Measurements from ENCODE around the gene PGAP6. TPM values are rescaled to one million over a fixed set of nuclear protein-coding genes. Genes with fewer than 3 reads are reported as not detected.
"Not testable (repeated sequence)": the region's sequence is repeated elsewhere in the genome, so short reads cannot be mapped to it uniquely, and the experiment has no call there.

PGAP6 gene
- total RNA-seq, 2 donors from 2014 or later = 39.4 to 46.8 TPM

DNA sequence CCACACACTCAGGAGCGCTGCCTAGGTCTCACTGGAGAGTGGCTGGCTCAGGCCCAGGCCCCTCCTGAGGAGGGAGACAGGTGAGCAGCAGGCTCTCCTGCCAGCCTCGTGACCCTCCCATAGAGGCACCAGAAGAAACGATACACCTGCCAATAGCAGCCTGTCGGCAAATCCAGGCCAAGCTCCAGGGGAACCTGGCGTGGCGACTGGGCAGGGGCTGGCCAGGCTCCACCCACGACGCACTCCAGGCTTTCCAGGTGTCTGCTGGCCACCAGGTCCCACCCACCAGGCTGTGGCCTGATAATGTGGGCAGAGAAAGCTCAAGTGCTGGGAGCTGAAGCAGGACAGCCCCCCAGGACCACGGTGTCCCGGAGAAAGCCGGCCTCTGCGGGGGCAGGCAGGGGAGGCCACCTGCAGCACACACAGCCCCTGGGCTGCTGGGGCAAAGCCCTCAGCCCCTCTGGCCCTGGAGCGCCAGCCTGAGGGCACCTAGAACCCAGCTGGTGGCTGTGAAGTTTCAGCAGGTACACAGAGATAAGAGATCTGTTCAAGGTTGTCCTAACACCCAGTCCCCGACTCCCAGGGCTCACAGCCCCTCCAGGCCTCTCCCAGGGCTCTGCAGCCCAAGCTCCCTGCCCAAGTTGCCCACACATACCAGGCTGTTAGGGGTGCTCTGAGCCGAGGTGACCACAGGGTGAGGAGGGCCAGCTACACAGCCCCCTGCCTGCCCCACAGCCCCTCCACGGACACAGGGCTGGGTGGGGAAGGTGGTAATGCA is 2.4 kb downstream of the PGAP6 start:
- Mint-ChIP-seq H3K27ac (no peak overlapping the region), H3K9me3 (no peaks in the 10 kb centered on the region), H3K27me3 (peaks cover 0 to 4% of the 10 kb centered on the region in 2 donors), H3K36me3 (no peaks in the 10 kb centered on the region), H3K4me1 (ENCODE audit: low read depth in 2 of 2) (peaks cover 12 to 14% of the 10 kb centered on the region in 2 donors), H3K4me3 (no peak overlapping the region)
- ATAC-seq (no peak), DNase-seq (ENCODE audit: low spot score) (no peak)

DNA sequence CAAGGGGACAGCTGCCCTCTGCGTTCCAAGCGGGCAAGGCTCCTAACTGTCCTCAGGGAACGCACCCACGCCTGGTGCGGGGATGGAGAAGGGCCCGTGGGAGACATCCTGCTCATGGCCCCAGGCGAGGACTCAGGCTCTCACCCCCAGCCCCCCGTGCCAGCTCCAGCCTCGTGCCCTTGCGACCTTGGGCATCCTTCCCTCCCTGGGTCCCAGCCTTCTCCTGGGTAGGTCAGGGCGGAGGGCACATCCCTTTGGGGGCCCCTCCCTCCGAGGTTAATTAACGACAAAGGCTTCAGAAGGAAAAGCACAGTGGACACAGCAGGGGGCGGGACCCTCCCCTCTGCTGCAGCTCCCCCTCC is 3.0 kb downstream of the PGAP6 start:
- Mint-ChIP-seq H3K36me3 (no peaks in the 10 kb centered on the region), H3K27ac (no peak overlapping the region), H3K4me1 (ENCODE audit: low read depth in 2 of 2) (peaks cover 12 to 14% of the 10 kb centered on the region in 2 donors), H3K4me3 (no peak overlapping the region), H3K9me3 (no peaks in the 10 kb centered on the region), H3K27me3 (peaks cover 0 to 4% of the 10 kb centered on the region in 2 donors)
- no peak for ATAC-seq
- DNase-seq (ENCODE audit: low spot score) = no peak

DNA sequence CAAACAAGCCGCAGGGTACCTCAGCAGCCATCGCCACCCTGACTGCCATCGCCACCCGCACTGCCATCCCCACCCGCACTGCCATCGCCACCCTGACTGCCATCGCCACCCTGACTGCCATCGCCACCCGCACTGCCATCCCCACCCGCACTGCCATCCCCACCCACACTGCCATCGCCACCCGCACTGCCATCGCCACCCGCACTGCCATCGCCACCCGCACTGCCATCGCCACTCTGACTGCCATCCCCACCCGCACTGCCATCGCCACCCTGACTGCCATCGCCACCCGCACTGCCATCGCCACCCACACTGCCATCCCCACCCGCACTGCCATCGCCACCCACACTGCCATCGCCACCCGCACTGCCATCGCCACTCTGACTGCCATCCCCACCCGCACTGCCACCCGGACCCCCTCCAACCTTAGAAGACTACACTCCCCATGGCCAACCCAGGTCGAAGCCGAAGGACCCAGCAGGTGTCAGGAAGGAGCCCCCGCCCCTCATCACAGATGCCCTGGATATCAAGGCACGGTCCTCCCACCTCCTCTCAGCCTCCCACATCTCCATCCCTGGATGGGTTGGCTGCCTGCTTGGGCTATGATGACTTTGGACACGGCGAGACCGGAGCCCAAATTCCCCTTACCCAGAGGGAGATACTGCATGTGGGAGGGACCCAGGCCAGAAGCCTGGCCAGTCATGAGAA is 3.5 kb downstream of the PGAP6 start:
- DNase-seq (ENCODE audit: low spot score); H3K27me3 Mint-ChIP-seq; H3K4me3 Mint-ChIP-seq; H3K27ac Mint-ChIP-seq; H3K36me3 Mint-ChIP-seq; ATAC-seq; H3K9me3 Mint-ChIP-seq: not testable (repeated sequence)
- peaks cover 8 to 10% of the 10 kb centered on the region in 2 donors for H3K4me1 Mint-ChIP-seq (ENCODE audit: low read depth in 2 of 2)

DNA sequence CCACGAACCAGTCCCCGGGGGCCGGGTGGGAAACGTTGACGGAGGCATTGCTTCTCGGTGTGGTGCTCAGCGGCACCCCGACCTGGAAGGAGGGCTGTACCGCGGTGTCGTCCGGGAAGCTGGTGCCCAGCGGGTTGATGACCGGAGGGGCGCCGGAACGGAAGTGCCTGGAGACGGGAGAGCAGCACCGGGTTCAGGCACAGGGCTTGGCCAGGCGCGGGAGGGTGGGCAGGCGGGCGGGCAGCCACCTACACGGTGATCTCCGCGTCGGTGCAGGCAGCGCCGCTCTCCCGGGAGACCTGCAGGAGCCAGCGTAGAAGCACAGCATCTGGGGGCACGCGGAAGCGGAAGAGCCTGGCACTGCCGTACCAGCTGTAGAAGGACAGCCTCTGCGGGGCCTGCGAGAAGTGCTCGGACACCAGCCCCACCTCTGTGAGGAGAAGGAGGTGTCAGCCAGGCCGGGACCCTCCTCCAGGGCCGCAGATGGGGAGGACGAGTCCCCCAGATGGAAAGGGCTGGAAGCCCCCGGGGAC is 4.3 kb downstream of the PGAP6 start:
- no peak overlapping the region for H3K27ac Mint-ChIP-seq
- peaks cover 4 to 6% of the 10 kb centered on the region in 2 donors for H3K4me1 Mint-ChIP-seq (ENCODE audit: low read depth in 2 of 2)
- no peak overlapping the region for H3K4me3 Mint-ChIP-seq
- no peaks in the 10 kb centered on the region for H3K27me3 Mint-ChIP-seq
- ATAC-seq (no peak), DNase-seq (ENCODE audit: low spot score) (no peak)
- no peaks in the 10 kb centered on the region for H3K9me3 Mint-ChIP-seq
- H3K36me3 Mint-ChIP-seq = no peaks in the 10 kb centered on the region

DNA sequence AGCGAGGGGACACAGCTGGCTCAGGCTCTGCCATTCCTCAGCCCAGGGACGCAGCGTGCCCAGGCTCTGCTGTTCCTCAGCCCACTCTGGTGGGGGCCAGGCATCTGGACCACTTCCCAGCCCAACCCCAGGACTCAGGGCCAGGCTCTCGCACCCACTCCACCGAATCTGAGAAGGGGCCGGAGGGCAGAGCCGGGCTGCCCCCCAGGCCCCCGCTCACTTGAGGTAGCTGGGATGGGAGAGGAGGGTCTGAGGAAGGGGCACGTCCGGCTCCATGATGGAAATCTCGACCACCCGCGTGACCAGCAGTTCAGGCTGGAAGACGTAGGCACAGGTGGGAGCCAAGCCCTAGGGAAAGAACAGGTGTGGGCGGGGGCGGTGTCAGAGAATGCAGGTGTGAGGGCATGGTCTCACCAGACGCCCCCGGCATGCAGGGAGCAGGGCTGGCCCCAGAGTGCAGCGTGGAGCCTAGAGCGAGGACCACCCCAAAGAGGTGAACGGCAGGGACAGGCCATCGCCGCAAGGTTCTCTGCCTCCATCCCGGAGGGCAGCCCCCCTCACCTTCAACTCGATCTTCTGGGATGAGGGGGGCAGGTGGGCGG is 4.9 kb downstream of the PGAP6 start:
- no peaks in the 10 kb centered on the region for H3K9me3 Mint-ChIP-seq
- H3K27ac Mint-ChIP-seq = no peak overlapping the region
- H3K36me3 Mint-ChIP-seq = no peaks in the 10 kb centered on the region
- no peaks in the 10 kb centered on the region for H3K27me3 Mint-ChIP-seq
- H3K4me3 Mint-ChIP-seq = no peak overlapping the region
- H3K4me1 Mint-ChIP-seq (ENCODE audit: low read depth in 2 of 2) = peaks cover 4 to 6% of the 10 kb centered on the region in 2 donors
- ATAC-seq (no peak), DNase-seq (ENCODE audit: low spot score) (no peak)

DNA sequence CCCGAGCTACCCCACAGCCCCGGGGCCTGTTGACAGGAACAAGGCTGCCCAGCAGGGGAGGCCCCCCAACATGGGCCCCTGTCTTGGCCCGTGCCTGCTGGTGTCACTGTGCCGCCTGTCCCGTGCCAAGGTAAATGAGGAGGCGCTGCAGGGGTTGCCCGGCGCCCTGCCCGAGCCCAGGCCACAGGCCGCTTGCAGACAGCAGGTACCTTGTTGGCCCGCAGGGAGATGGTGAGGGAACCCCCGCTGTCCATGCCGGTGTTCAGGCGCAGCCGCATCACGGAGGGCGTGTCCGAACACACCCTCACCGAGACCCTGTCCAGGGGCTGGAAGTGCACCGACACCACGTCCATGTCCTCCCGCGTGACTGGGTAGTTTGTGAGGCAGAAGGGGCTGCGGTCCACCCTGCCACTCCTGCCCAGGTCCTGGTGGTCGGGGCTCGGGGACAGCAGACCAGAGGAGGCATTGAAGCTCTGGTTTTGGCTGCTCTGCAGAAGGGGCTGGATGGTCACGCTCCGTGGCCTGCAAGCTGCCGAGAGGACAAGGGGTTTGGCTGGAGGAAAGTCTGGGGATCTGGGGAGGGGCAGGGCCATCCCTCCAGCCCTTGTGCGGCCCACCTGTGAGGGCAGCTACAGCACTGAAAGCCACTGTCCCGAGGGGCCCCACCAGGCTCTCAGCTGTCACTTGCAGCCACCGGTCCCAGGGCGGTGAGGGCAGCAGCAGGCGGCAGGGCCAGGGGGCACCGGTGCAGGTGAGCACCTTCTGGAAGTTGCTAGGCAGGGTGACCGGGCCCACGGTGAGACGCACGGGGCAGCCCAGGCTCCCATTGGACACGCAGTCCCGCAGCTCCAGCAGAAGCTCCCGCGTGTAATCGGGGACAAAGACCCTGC is 5.6 kb downstream of the PGAP6 start:
- ATAC-seq (no peak), DNase-seq (ENCODE audit: low spot score) (no peak)
- Mint-ChIP-seq H3K4me3 (no peak overlapping the region), H3K9me3 (no peaks in the 10 kb centered on the region), H3K27me3 (no peaks in the 10 kb centered on the region), H3K36me3 (no peaks in the 10 kb centered on the region), H3K27ac (no peak overlapping the region), H3K4me1 (ENCODE audit: low read depth in 2 of 2) (peaks cover 4 to 6% of the 10 kb centered on the region in 2 donors)

DNA sequence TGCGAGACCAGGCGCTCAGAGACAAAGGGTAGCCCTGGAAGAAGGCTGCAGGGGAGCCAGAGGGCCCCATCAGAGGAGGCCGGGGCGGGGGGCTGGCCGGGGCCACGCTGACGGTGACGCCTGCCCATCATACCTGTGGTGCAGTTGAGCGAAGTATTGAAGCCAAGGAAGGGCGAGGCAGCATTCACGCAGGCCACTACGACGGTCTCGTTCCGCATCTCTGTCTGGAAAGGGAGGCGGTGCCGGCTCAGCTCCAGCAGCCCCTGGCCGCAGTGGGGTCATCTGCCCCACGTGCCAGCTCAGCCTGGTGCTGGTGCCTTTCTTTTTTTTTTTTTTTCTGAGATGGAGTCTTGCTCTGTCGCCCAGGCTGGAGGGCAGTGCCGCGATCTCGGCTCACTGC is 6.6 kb downstream of the PGAP6 start:
- ATAC-seq (no peak), DNase-seq (ENCODE audit: low spot score) (no peak)
- Mint-ChIP-seq H3K27ac (no peak overlapping the region), H3K36me3 (no peaks in the 10 kb centered on the region), H3K4me3 (no peak overlapping the region), H3K9me3 (no peaks in the 10 kb centered on the region), H3K4me1 (ENCODE audit: low read depth in 2 of 2) (peaks cover 7 to 10% of the 10 kb centered on the region in 2 donors), H3K27me3 (no peaks in the 10 kb centered on the region)

DNA sequence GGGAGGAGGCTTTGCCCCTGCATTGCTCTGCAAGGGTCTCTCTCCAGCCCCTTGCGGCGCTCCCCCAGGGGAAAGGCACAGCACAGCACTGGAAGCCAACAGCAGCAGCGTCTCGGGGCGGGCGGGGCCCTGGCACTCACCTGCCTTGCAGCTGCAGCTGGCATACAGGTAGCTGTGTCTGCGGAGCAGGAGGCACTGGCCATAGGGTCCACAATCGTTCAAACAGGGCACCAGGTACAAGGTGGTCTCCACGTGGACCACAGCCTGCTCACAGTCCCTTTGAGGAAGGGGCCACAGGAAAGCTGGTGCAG is 7.2 kb downstream of the PGAP6 start:
- Mint-ChIP-seq H3K4me3 (no peak overlapping the region), H3K4me1 (ENCODE audit: low read depth in 2 of 2) (peaks cover 4 to 7% of the 10 kb centered on the region in 2 donors), H3K36me3 (no peaks in the 10 kb centered on the region), H3K9me3 (no peaks in the 10 kb centered on the region), H3K27ac (no peak overlapping the region), H3K27me3 (no peaks in the 10 kb centered on the region)
- DNase-seq (ENCODE audit: low spot score) (no peak), ATAC-seq (no peak)

DNA sequence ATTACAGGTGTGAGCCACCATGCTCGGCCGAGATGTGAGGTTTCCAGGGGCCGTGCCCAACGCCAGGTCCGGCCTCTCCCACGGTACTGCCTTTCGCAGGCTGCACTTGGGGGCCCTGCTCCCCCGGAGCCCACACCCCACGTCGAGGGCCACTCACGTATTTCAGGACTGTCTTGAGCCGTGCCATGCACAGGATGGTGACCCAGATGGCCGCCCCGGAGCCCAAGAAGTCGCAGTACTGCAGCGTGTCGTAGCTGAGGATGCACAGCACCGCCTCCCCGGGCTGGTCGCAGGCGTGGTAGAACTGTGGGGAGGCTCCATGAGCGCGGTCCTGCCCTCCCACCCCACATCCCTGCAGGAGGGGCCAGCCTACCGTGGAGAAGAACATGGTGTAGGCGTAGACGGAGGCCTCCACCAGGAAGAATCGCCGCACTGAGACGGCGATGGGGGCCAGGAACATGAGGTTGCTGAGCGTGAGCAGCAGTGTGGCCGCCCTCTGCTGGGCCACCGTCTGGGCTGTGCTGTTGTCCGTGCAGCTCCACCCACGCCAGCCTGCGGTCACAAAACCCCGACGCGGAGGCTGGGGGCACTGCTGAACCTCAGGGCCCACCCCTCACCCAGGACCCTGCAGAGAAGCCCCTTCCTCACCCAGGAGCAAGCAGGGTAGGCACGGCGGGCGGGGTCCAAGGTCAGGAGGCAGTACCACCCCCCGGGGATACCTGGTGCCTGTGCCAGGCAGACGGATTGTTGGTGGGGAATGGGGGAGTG is 7.7 kb downstream of the PGAP6 start:
- DNase-seq (ENCODE audit: low spot score) = no peak
- H3K9me3 Mint-ChIP-seq = no peaks in the 10 kb centered on the region
- no peaks in the 10 kb centered on the region for H3K36me3 Mint-ChIP-seq
- no peak overlapping the region for H3K27ac Mint-ChIP-seq
- ATAC-seq = no peak
- peaks cover 7% of the 10 kb centered on the region in 2 donors for H3K4me1 Mint-ChIP-seq (ENCODE audit: low read depth in 2 of 2)
- no peaks in the 10 kb centered on the region for H3K27me3 Mint-ChIP-seq
- no peak overlapping the region for H3K4me3 Mint-ChIP-seq

DNA sequence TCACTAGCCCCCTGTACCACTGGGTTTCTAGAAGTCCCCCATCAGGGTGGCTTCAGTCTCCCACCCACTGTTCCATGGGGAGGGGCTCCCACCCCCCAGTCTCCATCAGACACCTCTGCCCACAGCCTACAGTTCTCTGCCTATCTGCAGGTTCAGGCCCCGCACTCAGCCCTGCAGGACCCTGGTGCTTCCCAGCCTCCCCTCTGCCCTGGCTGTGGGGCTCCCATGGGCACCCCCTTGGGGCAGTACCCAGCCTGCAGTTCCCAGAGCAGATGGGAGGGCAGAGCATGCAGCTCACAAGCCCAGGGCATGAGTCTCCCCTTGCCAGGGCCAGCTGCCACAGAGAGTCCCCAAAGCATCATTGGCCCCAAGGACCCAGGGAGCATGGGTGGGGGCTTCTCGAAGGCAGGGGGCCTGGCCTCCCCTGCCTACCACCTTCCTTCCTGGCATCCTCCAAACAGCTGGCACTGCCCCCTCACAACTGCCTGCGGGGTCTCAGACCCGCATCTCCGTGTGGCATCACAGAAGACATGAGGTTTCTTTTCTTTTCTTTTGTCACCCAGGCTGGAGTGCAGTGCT is 8.7 kb downstream of the PGAP6 start:
- H3K4me1 Mint-ChIP-seq (ENCODE audit: low read depth in 2 of 2) = peaks cover 7 to 9% of the 10 kb centered on the region in 2 donors
- H3K4me3 Mint-ChIP-seq = no peak overlapping the region
- H3K27ac Mint-ChIP-seq = no peak overlapping the region
- DNase-seq (ENCODE audit: low spot score) (no peak), ATAC-seq (no peak)
- no peaks in the 10 kb centered on the region for H3K27me3 Mint-ChIP-seq
- no peaks in the 10 kb centered on the region for H3K36me3 Mint-ChIP-seq
- no peaks in the 10 kb centered on the region for H3K9me3 Mint-ChIP-seq

DNA sequence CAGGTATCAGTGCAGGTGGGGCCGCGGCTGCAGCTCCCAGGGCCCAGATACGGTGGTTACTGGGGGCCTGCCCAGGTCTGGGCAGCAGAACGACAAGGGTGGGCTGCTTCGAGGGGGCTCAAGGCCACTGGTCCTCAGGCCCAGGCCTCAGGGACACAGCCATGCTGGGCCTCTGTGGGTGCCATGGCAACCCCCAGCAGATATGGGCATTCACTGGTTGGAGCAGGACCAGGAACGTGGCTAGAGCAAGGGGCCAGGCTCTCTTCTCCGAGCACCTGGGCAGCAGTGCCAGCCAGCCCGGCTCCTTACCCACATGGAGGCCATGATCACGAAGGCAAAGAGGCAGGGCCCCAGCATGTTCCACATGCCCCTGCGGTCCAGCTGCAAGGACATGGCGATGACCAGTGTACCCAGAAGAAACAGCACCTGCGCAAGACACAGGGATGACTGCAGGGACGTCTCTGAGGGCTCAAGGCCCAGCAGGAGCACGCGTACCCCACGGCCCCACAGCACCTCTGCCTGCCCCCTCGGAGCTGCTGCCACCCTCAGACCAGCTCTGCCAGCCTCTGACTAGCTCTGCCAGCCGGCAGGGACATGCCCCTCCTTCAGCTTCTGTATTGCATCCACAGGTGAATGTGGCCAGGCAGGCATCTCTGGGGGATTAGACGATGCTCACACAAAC is 9.3 kb downstream of the PGAP6 start:
- H3K4me1 Mint-ChIP-seq (ENCODE audit: low read depth in 2 of 2) = peaks cover 7 to 9% of the 10 kb centered on the region in 2 donors
- no peak for ATAC-seq
- peak overlapping the region in 1 of 2 donors; percentile 57 for H3K27ac Mint-ChIP-seq
- no peak overlapping the region for H3K4me3 Mint-ChIP-seq
- no peaks in the 10 kb centered on the region for H3K36me3 Mint-ChIP-seq
- DNase-seq (ENCODE audit: low spot score) = no peak
- no peaks in the 10 kb centered on the region for H3K9me3 Mint-ChIP-seq
- no peaks in the 10 kb centered on the region for H3K27me3 Mint-ChIP-seq

DNA sequence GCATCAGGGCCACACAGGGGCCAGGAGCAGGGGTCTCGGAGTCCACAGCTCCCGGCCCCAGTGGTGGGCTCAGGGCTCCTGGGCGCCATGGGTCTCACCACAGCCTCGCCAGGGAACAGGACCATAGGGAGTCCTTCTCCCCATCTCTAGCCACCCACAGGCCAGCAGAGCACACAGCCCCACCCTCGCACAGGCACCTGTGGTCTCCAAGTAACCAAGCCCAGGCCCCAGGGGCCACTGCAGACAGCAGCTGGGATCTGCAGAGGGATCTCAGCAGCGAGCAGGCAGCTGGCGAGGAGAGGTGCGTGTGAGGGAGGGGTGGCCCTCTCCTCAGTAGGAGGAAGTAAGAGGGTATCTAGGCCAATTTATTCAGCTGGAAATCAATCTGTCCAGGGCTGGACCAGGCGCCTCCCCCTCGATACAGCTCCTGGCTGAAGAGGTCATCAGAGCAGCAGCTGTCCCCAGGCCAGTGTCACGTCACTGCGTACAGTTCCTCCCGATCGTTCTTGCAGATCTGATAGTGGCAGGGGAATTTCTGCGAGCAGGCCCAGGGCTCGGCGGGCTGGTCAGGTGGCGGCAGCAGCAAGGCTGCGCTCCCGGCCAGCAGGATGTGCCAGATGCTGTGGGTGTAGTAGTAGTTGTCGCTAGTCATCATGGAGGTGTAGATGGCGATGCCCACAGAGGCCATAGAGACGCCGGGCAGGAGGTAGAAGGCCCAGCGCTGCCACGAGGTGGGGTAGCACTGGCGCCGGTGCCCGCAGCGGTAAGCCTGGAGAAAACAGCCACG is 10.1 kb downstream of the PGAP6 start:
- peaks cover 7 to 9% of the 10 kb centered on the region in 2 donors for H3K4me1 Mint-ChIP-seq (ENCODE audit: low read depth in 2 of 2)
- H3K27ac Mint-ChIP-seq = peak overlapping the region in 1 of 2 donors; percentile 57
- H3K36me3 Mint-ChIP-seq = no peaks in the 10 kb centered on the region
- no peaks in the 10 kb centered on the region for H3K9me3 Mint-ChIP-seq
- no peak overlapping the region for H3K4me3 Mint-ChIP-seq
- no peaks in the 10 kb centered on the region for H3K27me3 Mint-ChIP-seq
- DNase-seq (ENCODE audit: low spot score) = no peak
- ATAC-seq = no peak
